Non-pigmented ciliary epithelial cell (primary cell): Measurements from ENCODE around the gene CTNNA2.

ENCODE experiments used
- DNase-seq: peaks from one replicate; pipeline ENCODE4 v3.0.0-alpha.2; 2010; ENCODE audit warnings: low read depth

Gene CTNNA2

GRCh38 chr2:80496346-80496745 is 983.5 kb downstream of the CTNNA2 start:
- no peak for DNase-seq

- DNase-seq = peak; percentile 50
These were observed 983.9 kb downstream of the CTNNA2 start for GRCh38 chr2:80496775-80497174.

GRCh38 chr2:80499095-80499494 is 986.2 kb downstream of the CTNNA2 start:
- peak; percentile 27 for DNase-seq

- no peak for DNase-seq
These were observed 989.2 kb downstream of the CTNNA2 start for GRCh38 chr2:80501874-80502624.

GRCh38 chr2:80506563-80506962 is 993.7 kb downstream of the CTNNA2 start:
- DNase-seq = no peak

- DNase-seq = no peak
These were observed 997.9 kb downstream of the CTNNA2 start for GRCh38 chr2:80510716-80511115.

- no peak for DNase-seq
These were observed 1003.1 kb downstream of the CTNNA2 start for GRCh38 chr2:80515964-80516363.

GRCh38 chr2:80517316-80517715 is 1004.5 kb downstream of the CTNNA2 start:
- no peak for DNase-seq

GRCh38 chr2:80519121-80519643 is 1006.3 kb downstream of the CTNNA2 start:
- no peak for DNase-seq

GRCh38 chr2:80519699-80520291 is 1006.9 kb downstream of the CTNNA2 start:
- DNase-seq = no peak

GRCh38 chr2:80525152-80525551 is 1012.3 kb downstream of the CTNNA2 start:
- DNase-seq = no peak

GRCh38 chr2:80527119-80527518 is 1014.3 kb downstream of the CTNNA2 start:
- no peak for DNase-seq

GRCh38 chr2:80529466-80530165 is 1016.8 kb downstream of the CTNNA2 start:
- DNase-seq = no peak

- no peak for DNase-seq
These were observed 1017.7 kb downstream of the CTNNA2 start for GRCh38 chr2:80530442-80531064.

GRCh38 chr2:80531319-80531718 is 1018.5 kb downstream of the CTNNA2 start:
- DNase-seq = no peak

- DNase-seq = no peak
These were observed 1032.8 kb downstream of the CTNNA2 start for GRCh38 chr2:80545420-80546210.

- DNase-seq = no peak
These were observed 1033.9 kb downstream of the CTNNA2 start for GRCh38 chr2:80546766-80547165.

GRCh38 chr2:80547344-80547743 is 1034.5 kb downstream of the CTNNA2 start:
- DNase-seq = no peak

- DNase-seq = no peak
These were observed 1035.6 kb downstream of the CTNNA2 start for GRCh38 chr2:80548469-80548868.

- DNase-seq = no peak
These were observed 1037.0 kb downstream of the CTNNA2 start for GRCh38 chr2:80549901-80550300.

- no peak for DNase-seq
These were observed 1047.5 kb downstream of the CTNNA2 start for GRCh38 chr2:80560326-80560725.

- no peak for DNase-seq
These were observed 1055.2 kb downstream of the CTNNA2 start for GRCh38 chr2:80568011-80568410.
